B cell (primary cell): ENCODE data around the gene ZSCAN31. TPM values are rescaled to one million over a fixed set of nuclear protein-coding genes. Genes with fewer than 3 reads are reported as not detected.

Experiments
- ATAC-seq: fragments of 200-7000 bp; cut with Tn5 transposase; one replicate; pipeline ENCODE4 v1.10.0; 2021; ENCODE audit warnings: low read depth, mild to moderate bottlenecking, moderate number of reproducible peaks, moderate library complexity
- CTCF ChIA-PET: fragments of 350-600 bp; sonication (Branson Sonifier 250); formaldehyde crosslinking; loops from one replicate; lab custom pipeline; 2021; ENCODE audit warnings: antibody characterized with exemption, inconsistent platforms; lab: Charles Lee
- POLR2A ChIA-PET: fragments of 350-600 bp; sonication (Branson Sonifier 250); formaldehyde crosslinking; loops from one replicate; lab custom pipeline; 2021; ENCODE audit warnings: antibody characterized with exemption; lab: Charles Lee
- DNase-seq: peaks from one replicate; pipeline ENCODE4 v3.0.0; 2013
- H2AFZ ChIP-seq: 2 replicates; pipeline ENCODE4 v1.6.1; 2012; ENCODE audit warnings: mild to moderate bottlenecking, low read depth, low read length; ENCODE audit not compliant: insufficient read depth, poor library complexity, severe bottlenecking
- H3K27ac ChIP-seq, 2 donors: 1 replicate in 1 of 2; 2 replicates in 1 of 2; pipeline ENCODE4 v1.5.1; 2012 to 2013; ENCODE audit warnings: low read length in 2 of 2, mild to moderate bottlenecking in 2 of 2, moderate library complexity in 1 of 2
- H3K27me3 ChIP-seq, 4 experiments: fragments of 200-600 bp in 1 of 4; sonication (generic) in 1 of 4; replicated peaks in 1 of 4; 1 replicate in 2 of 4; 2 replicates in 2 of 4; pipeline versions ENCODE4 v1.6.1 to v1.7.0; 2013 to 2016; ENCODE audit warnings: low read length in 3 of 4, mild to moderate bottlenecking in 2 of 4, mixed read lengths in 1 of 4, moderate library complexity in 1 of 4; ENCODE audit not compliant: insufficient read depth in 4 of 4, control insufficient read depth in 3 of 4; ENCODE audit errors: control extremely low read depth in 1 of 4
- H3K36me3 ChIP-seq, 2 experiments: replicated peaks in 1 of 2; 1 replicate in 1 of 2; 2 replicates in 1 of 2; pipeline versions ENCODE4 v1.6.1 to v1.7.1; 2013; ENCODE audit warnings: low read length in 1 of 2; ENCODE audit not compliant: insufficient read depth in 2 of 2, control insufficient read depth in 1 of 2; ENCODE audit errors: control extremely low read depth in 1 of 2, extremely low read depth in 1 of 2
- H3K4me1 ChIP-seq, 2 donors: fragments of 200-600 bp in 1 of 2; sonication (generic) in 1 of 2; 1 replicate in 1 of 2; 2 replicates in 1 of 2; pipeline versions ENCODE4 v1.5.1 to v1.6.1; 2013 to 2017; ENCODE audit warnings: low read length in 2 of 2; ENCODE audit not compliant: control insufficient read depth in 2 of 2, insufficient read depth in 2 of 2
- H3K4me2 ChIP-seq: replicated peaks from 2 replicates; pipeline ENCODE3; 2012; ENCODE audit warnings: mild to moderate bottlenecking, low read depth, low read length; ENCODE audit not compliant: poor library complexity, severe bottlenecking
- H3K4me3 ChIP-seq, 5 experiments: fragments of 200-600 bp in 1 of 5; sonication (generic) in 1 of 5; 1 replicate in 3 of 5; 2 replicates in 2 of 5; pipeline versions ENCODE4 v1.5.1 to v1.7.0; 2011 to 2016; ENCODE audit warnings: low read length in 4 of 5, mild to moderate bottlenecking in 4 of 5, low read depth in 2 of 5, control low read depth in 1 of 5, moderate library complexity in 1 of 5; ENCODE audit not compliant: insufficient read depth in 1 of 5; ENCODE audit errors: control extremely low read depth in 1 of 5, extremely low read depth in 1 of 5
- H3K79me2 ChIP-seq: fragments of 200-600 bp; sonication (generic); one replicate; pipeline ENCODE4 v1.6.0; 2016; ENCODE audit warnings: low read length; ENCODE audit not compliant: control insufficient read depth, insufficient read depth
- H3K9ac ChIP-seq: fragments of 200-600 bp; sonication (generic); 2 replicates; pipeline ENCODE4 v1.6.1; 2017; ENCODE audit warnings: mild to moderate bottlenecking, low read length, moderate library complexity
- H3K9me3 ChIP-seq, 3 donors: one replicate each; pipeline versions ENCODE4 v1.6.1 to v1.7.1; 2013; ENCODE audit warnings: low read length in 2 of 3; ENCODE audit not compliant: control insufficient read depth in 2 of 3, insufficient read depth in 1 of 3; ENCODE audit errors: control extremely low read depth in 1 of 3
- H4K20me1 ChIP-seq: 2 replicates; pipeline ENCODE4 v1.6.0; 2012; ENCODE audit warnings: mild to moderate bottlenecking, low read length; ENCODE audit not compliant: insufficient read depth, control insufficient read depth, poor library complexity, severe bottlenecking
- H3K27ac Mint-ChIP-seq: one replicate; pipeline ENCODE4 v1.8.0; 2021; ENCODE audit warnings: mixed read lengths
- H3K27me3 Mint-ChIP-seq: one replicate; pipeline ENCODE4 v1.8.0; 2021; ENCODE audit warnings: mixed read lengths
- H3K4me1 Mint-ChIP-seq: one replicate; pipeline ENCODE4 v1.8.0; 2021; ENCODE audit warnings: mixed read lengths
- H3K4me3 Mint-ChIP-seq: one replicate; pipeline ENCODE4 v1.8.0; 2021; ENCODE audit warnings: mixed read lengths
- H3K9me3 Mint-ChIP-seq: one replicate; pipeline ENCODE4 v1.8.0; 2022; ENCODE audit warnings: mixed read lengths; ENCODE audit not compliant: insufficient read depth
- EZH2 ChIP-seq: IDR thresholded peaks from 2 replicates; pipeline ENCODE4 v1.6.1; 2012; ENCODE audit warnings: borderline replicate concordance, low read depth, mild to moderate bottlenecking, moderate library complexity, low read length; ENCODE audit not compliant: insufficient read depth, poor library complexity, severe bottlenecking
- WGBS: methylation state at CpG from one replicate; pipeline ENCODE4 v1.1.5; 2013; ENCODE audit warnings: missing lambda C conversion rate; ENCODE audit not compliant: insufficient coverage; 5-methylcytosine and 5-hydroxymethylcytosine counted together
- intact Hi-C: fragments of 100-400 bp; cut with micrococcal nuclease; formaldehyde crosslinking; loops from one replicate; pipeline ENCODE4 v1.10.0; 2022
- polyA plus RNA-seq: library from polyadenylated mRNA; depleted of rRNA; stranded (reverse); fragments of >200 nt; gene quantifications from 2 replicates; pipeline ENCODE4 v1.2.3, GENCODE V29; 2012
- total RNA-seq, 2 donors: library from RNA; stranded (reverse); fragments of 120-200 nt in 1 of 2; gene quantifications; 1 replicate in 1 of 2; 2 replicates in 1 of 2; pipeline versions ENCODE4 v1.2.3 to v1.2.4, GENCODE V29; 2013 to 2022
- TF ChIP-seq, protein P1 (sequence below): fragments of 200-600 bp; IDR thresholded peaks from one replicate; pipeline ENCODE4 v1.8.0; 2022; ENCODE audit warnings: antibody characterized with exemption, mild to moderate bottlenecking

ZSCAN31 gene
- total and polyA plus RNA-seq, 2 donors (not counting 1 experiment from before 2014, with no cell fraction given): 1.9 to 4.6 TPM

DNA sequence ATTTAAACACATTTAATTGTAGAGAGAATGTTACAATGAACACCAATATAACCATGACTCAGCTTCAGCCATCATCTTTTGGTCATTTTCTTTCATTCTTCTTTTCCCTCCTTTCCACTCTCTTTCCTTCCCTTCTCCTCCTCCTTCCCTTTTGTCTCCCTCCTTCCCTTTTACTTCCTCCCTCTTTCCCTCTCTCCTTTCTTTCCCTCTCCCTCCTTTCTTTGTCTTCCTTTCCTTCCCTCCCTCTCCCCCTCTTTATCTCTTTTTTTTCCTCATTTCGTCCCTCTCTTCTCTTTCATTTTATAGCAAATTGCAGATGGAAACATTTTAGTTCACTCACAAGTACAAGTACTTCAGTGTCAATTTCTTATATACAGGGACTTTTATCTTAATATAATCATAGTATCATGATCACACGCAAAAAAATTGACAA, 15.6 kb upstream of the ZSCAN31 start:
- TF ChIP-seq, protein P1, sequence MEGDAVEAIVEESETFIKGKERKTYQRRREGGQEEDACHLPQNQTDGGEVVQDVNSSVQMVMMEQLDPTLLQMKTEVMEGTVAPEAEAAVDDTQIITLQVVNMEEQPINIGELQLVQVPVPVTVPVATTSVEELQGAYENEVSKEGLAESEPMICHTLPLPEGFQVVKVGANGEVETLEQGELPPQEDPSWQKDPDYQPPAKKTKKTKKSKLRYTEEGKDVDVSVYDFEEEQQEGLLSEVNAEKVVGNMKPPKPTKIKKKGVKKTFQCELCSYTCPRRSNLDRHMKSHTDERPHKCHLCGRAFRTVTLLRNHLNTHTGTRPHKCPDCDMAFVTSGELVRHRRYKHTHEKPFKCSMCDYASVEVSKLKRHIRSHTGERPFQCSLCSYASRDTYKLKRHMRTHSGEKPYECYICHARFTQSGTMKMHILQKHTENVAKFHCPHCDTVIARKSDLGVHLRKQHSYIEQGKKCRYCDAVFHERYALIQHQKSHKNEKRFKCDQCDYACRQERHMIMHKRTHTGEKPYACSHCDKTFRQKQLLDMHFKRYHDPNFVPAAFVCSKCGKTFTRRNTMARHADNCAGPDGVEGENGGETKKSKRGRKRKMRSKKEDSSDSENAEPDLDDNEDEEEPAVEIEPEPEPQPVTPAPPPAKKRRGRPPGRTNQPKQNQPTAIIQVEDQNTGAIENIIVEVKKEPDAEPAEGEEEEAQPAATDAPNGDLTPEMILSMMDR: no peak
- TF ChIP-seq EZH2: no peak
- Histone ChIP-seq H4K20me1 (peaks cover 10% of the 10 kb centered on the region), H3K4me1 (peaks cover 11 to 23% of the 10 kb centered on the region in 2 donors), H3K79me2 (peaks cover 69% of the 10 kb centered on the region), H2AFZ (no peak overlapping the region), H3K4me2 (no peak overlapping the region), H3K27ac (no peak overlapping the region), H3K27me3 (peaks cover 0 to 3% (median 0%) of the 10 kb centered on the region in 4 experiments), H3K9ac (no peak overlapping the region), H3K36me3 (no peaks in the 10 kb centered on the region), H3K9me3 (peaks cover 0 to 6% (median 0%) of the 10 kb centered on the region in 3 donors), H3K4me3 (no peak overlapping the region)
- ChIA-PET POLR2A (interaction anchor here (0.5 kb wide), 1 partner anchor 1281 kb away, joined by 5 read pairs; the partner anchor contains the start of gene GABBR1), CTCF (no interaction called here)
- peak overlapping the region; percentile 11 for H3K27ac Mint-ChIP-seq
- H3K4me3 Mint-ChIP-seq: peak overlapping the region; percentile 32
- no peaks in the 10 kb centered on the region for H3K9me3 Mint-ChIP-seq
- H3K27me3 Mint-ChIP-seq: peaks cover 3% of the 10 kb centered on the region
- ATAC-seq (no peak), DNase-seq (no peak)
- intact Hi-C loops: no loop called here
- H3K4me1 Mint-ChIP-seq: peaks cover 34% of the 10 kb centered on the region
- no CpG with 5 or more reads among the region's 2 CpGs for WGBS

DNA sequence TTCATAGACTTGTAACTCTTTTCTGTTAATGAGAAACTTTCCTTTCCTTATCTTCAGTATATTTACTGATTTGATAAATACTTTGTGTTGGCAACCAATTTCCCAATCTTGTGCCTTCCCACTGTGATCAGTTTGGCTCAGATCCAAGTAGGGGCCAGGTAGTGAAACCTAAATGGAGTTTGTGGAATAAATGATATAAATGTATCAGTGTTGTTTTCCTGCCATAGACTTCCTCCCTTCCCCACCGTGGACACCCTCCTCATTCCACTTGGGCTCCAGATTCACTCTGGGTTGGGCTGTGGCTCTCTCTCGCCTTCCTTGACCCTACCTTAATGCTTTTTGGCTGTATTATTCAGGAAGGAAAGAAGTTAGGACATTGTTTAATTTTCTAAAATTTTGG, 15.1 kb upstream of the ZSCAN31 start:
- CTCF ChIA-PET: interaction anchor here (1.1 to 1.3 kb wide), 2 partner anchors 30 to 84 kb away, joined by 3 to 7 read pairs; partner anchors contain the start of gene ZSCAN26
- Histone ChIP-seq H3K79me2 (peaks cover 65% of the 10 kb centered on the region), H3K4me1 (peaks cover 11 to 19% of the 10 kb centered on the region in 2 donors), H3K27ac (no peak overlapping the region), H3K9me3 (peaks cover 0 to 6% (median 0%) of the 10 kb centered on the region in 3 donors), H4K20me1 (peaks cover 7% of the 10 kb centered on the region), H2AFZ (no peak overlapping the region), H3K27me3 (peaks cover 0 to 3% (median 0%) of the 10 kb centered on the region in 4 experiments), H3K4me3 (no peak overlapping the region), H3K4me2 (no peak overlapping the region), H3K36me3 (no peaks in the 10 kb centered on the region), H3K9ac (no peak overlapping the region)
- ATAC-seq: no peak
- Mint-ChIP-seq H3K27ac (no peak overlapping the region), H3K9me3 (no peaks in the 10 kb centered on the region), H3K4me3 (peak overlapping the region; percentile 92), H3K27me3 (peaks cover 3% of the 10 kb centered on the region), H3K4me1 (peaks cover 30% of the 10 kb centered on the region)
- TF ChIP-seq EZH2: no peak
- TF ChIP-seq, protein P1: no peak
- intact Hi-C loops: no loop called here
- POLR2A ChIA-PET: interaction anchor here (0.5 kb wide), 1 partner anchor 1282 kb away, joined by 5 read pairs; the partner anchor contains the start of gene GABBR1
- WGBS: no CpG with 5 or more reads among the region's 2 CpGs
- DNase-seq: no peak
